Ramos (cell line): ENCODE data around the gene HECW1.
"Not testable (repeated sequence)": the region's sequence is repeated elsewhere in the genome, so short reads cannot be mapped to it uniquely, and the experiment has no call there.

Experiments
- in situ Hi-C: fragments of 300-500 bp; cut with MboI; formaldehyde crosslinking; loops from one replicate; pipeline ENCODE4 v1.14.3; 2022; ENCODE audit warnings: low sequenced_read_pairs; ENCODE audit not compliant: unreplicated experiment

HECW1 gene

GRCh38 chr7:43337811-43338210 is 225.4 kb downstream of the HECW1 start:
- in situ Hi-C loops, result no loop called here

GRCh38 chr7:43341132-43341531 is 228.7 kb downstream of the HECW1 start:
- in situ Hi-C loops, result no loop called here

- in situ Hi-C loops, result not testable (repeated sequence)
These were observed 231.0 kb downstream of the HECW1 start for GRCh38 chr7:43343417-43343816.

GRCh38 chr7:43345696-43346095 is 233.2 kb downstream of the HECW1 start:
- in situ Hi-C loops, result not testable (repeated sequence)

GRCh38 chr7:43351683-43352082 is 239.2 kb downstream of the HECW1 start:
- in situ Hi-C loops, result no loop called here

GRCh38 chr7:43353902-43354301 is 241.5 kb downstream of the HECW1 start:
- in situ Hi-C loops, result no loop called here

DNA sequence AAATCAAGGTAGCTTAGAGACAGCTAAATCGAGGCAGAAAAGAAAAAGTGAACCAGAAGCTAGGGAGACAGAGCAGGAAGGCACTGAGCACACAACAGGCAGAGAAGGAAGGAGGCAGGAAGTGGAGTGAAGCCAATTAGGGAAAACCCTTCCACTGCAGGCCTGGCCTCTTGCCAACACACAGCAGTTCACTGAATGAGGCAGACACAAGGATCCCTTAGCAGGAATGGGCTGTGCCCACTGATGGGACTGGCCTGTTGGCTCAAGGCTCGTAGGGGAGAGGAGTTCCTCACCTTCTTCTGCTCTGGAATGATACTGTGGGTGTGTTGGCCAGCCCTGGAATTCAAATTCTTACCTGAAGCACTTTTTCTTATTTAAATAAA is 250.2 kb downstream of the HECW1 start:
- in situ Hi-C loops, result no loop called here

- in situ Hi-C loops, result no loop called here
These were observed 250.8 kb downstream of the HECW1 start for GRCh38 chr7:43363035-43363791.

- in situ Hi-C loops, result no loop called here
These were observed 251.9 kb downstream of the HECW1 start for GRCh38 chr7:43364391-43364790.

GRCh38 chr7:43372676-43373355 is 260.4 kb downstream of the HECW1 start:
- in situ Hi-C loops, result no loop called here

DNA sequence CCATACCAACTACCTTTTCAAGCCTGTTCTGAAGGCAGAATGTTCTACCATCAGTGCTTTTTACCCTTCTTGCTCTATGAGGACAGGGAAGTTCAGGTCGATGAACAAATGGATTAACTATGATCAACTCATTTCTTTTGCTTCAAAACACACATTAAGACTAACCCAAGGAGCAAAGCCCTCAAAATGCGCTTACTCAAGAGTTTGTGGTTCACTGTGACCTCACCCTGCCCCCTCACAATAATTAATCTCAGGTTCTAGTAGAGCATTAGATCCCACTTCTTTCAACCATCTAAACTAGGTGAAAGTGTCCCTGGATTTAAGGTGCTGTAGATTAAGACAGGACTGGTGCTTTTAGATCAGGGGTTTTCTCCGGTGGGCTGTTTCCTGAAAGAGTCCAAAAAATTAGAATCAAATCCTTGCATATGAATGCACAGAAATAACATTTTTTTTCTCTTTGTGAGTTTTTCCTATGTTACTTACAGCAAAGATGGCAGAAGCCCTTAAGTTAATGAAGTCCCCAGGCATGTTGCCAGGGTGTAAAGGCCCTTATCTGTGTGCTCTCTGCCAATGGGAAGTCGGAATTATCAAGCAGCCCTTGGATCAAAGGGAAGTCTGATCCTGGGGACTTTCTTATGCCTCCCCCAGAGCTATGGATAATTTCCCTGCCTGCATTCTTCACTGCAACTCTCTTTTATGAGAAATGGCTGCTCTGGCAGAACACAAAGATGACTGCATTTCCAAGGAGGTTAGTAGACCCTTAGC is 264.9 kb downstream of the HECW1 start:
- in situ Hi-C loops, result no loop called here

DNA sequence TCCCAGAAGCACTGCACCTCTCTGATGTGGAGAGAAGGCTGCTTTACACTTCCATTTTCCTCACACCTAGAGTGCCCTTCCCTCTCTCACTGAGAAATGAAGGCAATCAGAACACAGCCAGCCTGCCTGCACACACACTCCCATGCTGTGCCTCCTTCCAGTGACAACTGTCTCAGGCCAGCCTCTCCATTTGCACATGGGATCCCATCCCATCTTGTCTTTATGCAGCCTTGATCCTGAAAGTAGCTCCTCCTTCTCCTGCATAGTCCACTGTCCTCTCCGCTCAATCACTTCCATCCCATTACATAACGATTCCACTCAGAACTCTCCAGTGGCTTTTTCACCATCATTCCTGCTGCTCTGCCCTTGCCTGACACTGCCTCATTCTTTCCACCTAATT is 266.8 kb downstream of the HECW1 start:
- in situ Hi-C loops, result no loop called here

GRCh38 chr7:43384616-43385308 is 272.3 kb downstream of the HECW1 start:
- in situ Hi-C loops, result no loop called here

- in situ Hi-C loops, result no loop called here
These were observed 272.8 kb downstream of the HECW1 start for GRCh38 chr7:43385309-43385680.

- in situ Hi-C loops, result no loop called here
These were observed 273.4 kb downstream of the HECW1 start for GRCh38 chr7:43385856-43386255.

- in situ Hi-C loops, result no loop called here
These were observed 275.5 kb downstream of the HECW1 start for GRCh38 chr7:43387932-43388331.

DNA sequence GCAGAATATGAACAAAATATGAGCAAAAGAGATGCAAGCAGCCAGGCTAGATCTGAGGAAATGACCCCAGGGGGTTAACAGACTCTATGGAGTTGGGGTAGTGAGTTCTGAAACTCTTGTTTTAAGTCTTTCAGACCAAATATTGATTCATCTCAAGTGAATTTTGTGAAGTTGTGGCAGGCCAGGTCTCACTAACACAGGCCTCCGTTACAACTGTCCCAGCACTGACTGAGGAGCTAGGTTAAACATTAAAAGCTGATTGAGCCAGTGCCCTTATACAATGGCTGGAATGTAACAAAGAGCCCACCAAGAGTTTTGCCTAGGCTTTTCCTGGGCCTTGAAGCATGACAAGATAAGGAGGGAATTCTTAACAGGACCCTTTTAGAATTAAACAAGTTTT is 278.1 kb downstream of the HECW1 start:
- in situ Hi-C loops, result no loop called here

- in situ Hi-C loops, result no loop called here
These were observed 279.1 kb downstream of the HECW1 start for GRCh38 chr7:43391518-43391917.

- in situ Hi-C loops, result no loop called here
These were observed 280.3 kb downstream of the HECW1 start for GRCh38 chr7:43392638-43393330.
